ENCODE data around the gene NOS1. TPM values are rescaled to one million over a fixed set of nuclear protein-coding genes. Genes with fewer than 3 reads are reported as not detected.

NOS1 gene
- total RNA-seq, 1 donor from 2014 or later: not detected

DNA sequence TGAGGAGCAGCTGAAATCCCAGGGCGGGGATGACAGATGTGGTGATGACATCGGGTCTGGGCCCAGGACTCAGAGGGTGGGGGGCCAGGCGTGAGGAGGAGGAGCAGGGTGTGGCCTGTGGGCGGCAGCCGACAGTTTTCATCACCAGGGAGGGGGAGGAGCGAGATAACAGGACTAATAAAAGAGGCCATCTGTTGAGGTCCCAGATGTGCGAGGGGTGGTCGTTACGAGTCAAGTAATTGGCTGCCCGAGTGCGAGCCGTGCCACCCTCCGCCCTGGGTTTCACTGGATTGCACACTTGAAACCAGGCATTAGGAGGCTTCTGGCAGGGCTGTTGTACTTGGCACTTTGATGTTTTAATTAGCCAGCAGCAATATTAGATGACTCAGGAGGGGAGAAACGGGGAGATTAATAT, 67.2 kb downstream of the NOS1 start:
- no peak for DNase-seq (ENCODE audit: low spot score)
- no peaks in the 10 kb centered on the region for H3K4me1 Mint-ChIP-seq (ENCODE audit: low read depth)
- H3K27me3 Mint-ChIP-seq (ENCODE audit: low read depth): peaks cover 9% of the 10 kb centered on the region
- no peak overlapping the region for H3K27ac Mint-ChIP-seq (ENCODE audit: unreplicated experiment)
- no peaks in the 10 kb centered on the region for H3K36me3 Mint-ChIP-seq (ENCODE audit: low read depth)
- TF ChIP-seq, protein P1, sequence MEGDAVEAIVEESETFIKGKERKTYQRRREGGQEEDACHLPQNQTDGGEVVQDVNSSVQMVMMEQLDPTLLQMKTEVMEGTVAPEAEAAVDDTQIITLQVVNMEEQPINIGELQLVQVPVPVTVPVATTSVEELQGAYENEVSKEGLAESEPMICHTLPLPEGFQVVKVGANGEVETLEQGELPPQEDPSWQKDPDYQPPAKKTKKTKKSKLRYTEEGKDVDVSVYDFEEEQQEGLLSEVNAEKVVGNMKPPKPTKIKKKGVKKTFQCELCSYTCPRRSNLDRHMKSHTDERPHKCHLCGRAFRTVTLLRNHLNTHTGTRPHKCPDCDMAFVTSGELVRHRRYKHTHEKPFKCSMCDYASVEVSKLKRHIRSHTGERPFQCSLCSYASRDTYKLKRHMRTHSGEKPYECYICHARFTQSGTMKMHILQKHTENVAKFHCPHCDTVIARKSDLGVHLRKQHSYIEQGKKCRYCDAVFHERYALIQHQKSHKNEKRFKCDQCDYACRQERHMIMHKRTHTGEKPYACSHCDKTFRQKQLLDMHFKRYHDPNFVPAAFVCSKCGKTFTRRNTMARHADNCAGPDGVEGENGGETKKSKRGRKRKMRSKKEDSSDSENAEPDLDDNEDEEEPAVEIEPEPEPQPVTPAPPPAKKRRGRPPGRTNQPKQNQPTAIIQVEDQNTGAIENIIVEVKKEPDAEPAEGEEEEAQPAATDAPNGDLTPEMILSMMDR (IDR thresholded peaks at IDR 0.05): no peak
- no peak overlapping the region for H3K4me3 Mint-ChIP-seq (ENCODE audit: unreplicated experiment)
- H3K9me3 Mint-ChIP-seq (ENCODE audit: low read depth): no peaks in the 10 kb centered on the region

DNA sequence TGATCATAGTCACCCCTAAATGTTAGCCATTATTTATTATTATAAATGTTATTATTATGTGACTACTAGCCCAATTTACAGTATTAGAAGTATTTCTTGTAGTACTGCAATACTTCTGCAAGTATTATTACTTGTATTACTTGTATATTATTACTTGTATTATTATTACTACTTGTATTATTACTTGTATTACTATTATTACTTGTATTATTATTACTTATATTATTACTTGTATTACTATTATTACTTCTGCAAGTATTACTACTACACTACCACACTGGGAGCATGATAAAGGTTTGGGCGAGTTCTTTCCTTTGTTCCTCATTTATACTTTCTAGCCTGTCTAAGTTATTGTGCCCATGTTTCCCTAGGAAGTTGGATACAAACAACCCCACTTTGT, 67.9 kb downstream of the NOS1 start:
- TF ChIP-seq, protein P1 (IDR thresholded peaks at IDR 0.05): no peak
- H3K36me3 Mint-ChIP-seq (ENCODE audit: low read depth): no peaks in the 10 kb centered on the region

DNA sequence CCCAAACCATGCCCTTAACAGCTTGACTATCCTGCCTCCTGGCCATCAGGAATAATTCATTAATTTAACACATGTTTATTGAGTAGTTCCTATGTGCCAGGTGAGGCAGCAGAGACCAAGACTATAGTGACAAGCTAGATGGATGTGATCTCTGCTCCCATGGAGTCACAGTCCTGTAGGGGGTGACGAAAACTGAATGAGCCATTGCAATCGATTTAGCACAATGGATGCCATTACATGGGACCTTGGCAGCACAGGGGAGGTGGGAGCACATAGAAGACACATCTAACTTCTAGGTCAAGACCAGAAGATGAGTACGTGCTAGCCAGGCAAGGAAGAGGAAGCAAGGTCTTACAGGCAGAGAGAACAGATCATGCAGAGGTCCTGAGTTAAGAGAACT, 68.7 kb downstream of the NOS1 start:
- TF ChIP-seq, protein P1 (IDR thresholded peaks at IDR 0.05): no peak
- no peaks in the 10 kb centered on the region for H3K9me3 Mint-ChIP-seq (ENCODE audit: low read depth)
- peaks cover 12% of the 10 kb centered on the region for H3K27me3 Mint-ChIP-seq (ENCODE audit: low read depth)
- no peaks in the 10 kb centered on the region for H3K36me3 Mint-ChIP-seq (ENCODE audit: low read depth)
- H3K4me3 Mint-ChIP-seq (ENCODE audit: unreplicated experiment): no peak overlapping the region
- H3K4me1 Mint-ChIP-seq (ENCODE audit: low read depth): no peaks in the 10 kb centered on the region
- H3K27ac Mint-ChIP-seq (ENCODE audit: unreplicated experiment): no peak overlapping the region
- no peak for DNase-seq (ENCODE audit: low spot score)

More for the DNA sequence above, 67.9 kb downstream of the NOS1 start:
- Mint-ChIP-seq H3K4me3 (ENCODE audit: unreplicated experiment) (no peak overlapping the region), H3K4me1 (ENCODE audit: low read depth) (no peaks in the 10 kb centered on the region), H3K27me3 (ENCODE audit: low read depth) (peaks cover 9% of the 10 kb centered on the region), H3K27ac (ENCODE audit: unreplicated experiment) (no peak overlapping the region), H3K9me3 (ENCODE audit: low read depth) (no peaks in the 10 kb centered on the region)
- no peak for DNase-seq (ENCODE audit: low spot score)

GRCh38 chr12:117284140-117284539, 77.3 kb downstream of the NOS1 start:
- no peaks in the 10 kb centered on the region for H3K36me3 Mint-ChIP-seq (ENCODE audit: low read depth)
- H3K9me3 Mint-ChIP-seq (ENCODE audit: low read depth): no peaks in the 10 kb centered on the region
- peaks cover 3% of the 10 kb centered on the region for H3K27me3 Mint-ChIP-seq (ENCODE audit: low read depth)
- no peak for DNase-seq (ENCODE audit: low spot score)
- TF ChIP-seq, protein P1 (IDR thresholded peaks at IDR 0.05): no peak
- no peak overlapping the region for H3K4me3 Mint-ChIP-seq (ENCODE audit: unreplicated experiment)
- no peak overlapping the region for H3K27ac Mint-ChIP-seq (ENCODE audit: unreplicated experiment)
- H3K4me1 Mint-ChIP-seq (ENCODE audit: low read depth): no peaks in the 10 kb centered on the region

DNA sequence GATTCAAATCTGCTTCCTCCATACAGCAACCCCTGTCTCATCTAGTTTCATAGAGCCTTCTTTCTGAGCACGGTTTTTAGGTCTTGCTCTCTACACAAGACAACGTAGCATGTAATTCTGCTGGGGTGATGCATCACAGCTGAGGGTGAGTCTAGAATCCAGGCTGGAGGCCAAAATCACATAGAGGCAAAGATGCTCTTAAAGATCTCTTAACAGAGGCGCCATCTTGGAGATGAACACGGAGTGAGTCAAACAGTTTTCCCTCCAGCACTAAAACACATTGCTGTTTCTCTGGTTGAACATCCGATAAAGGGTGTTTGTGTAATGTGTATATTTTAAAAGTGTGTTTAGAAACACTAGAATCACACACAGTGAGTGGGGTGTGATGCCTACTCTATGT, 78.9 kb downstream of the NOS1 start:
- Mint-ChIP-seq H3K9me3 (ENCODE audit: low read depth) (no peaks in the 10 kb centered on the region), H3K27ac (ENCODE audit: unreplicated experiment) (no peak overlapping the region), H3K36me3 (ENCODE audit: low read depth) (no peaks in the 10 kb centered on the region), H3K4me1 (ENCODE audit: low read depth) (no peaks in the 10 kb centered on the region), H3K27me3 (ENCODE audit: low read depth) (peaks cover 1% of the 10 kb centered on the region), H3K4me3 (ENCODE audit: unreplicated experiment) (no peak overlapping the region)
- TF ChIP-seq, protein P1 (IDR thresholded peaks at IDR 0.05): no peak
- DNase-seq (ENCODE audit: low spot score): no peak
